ENCODE results near the gene IGF2.

The IGF2 gene

GRCh38 chr11:2092464-2092910 lies 46.7 kb downstream of the IGF2 start:
- no peaks in the 10 kb centered on the region for H3K36me3 ChIP-seq (ENCODE audit: control insufficient read depth, insufficient read depth, low read length)
- H3K4me3 ChIP-seq (ENCODE audit: low read length), result no peak overlapping the region
- H3K9ac ChIP-seq (ENCODE audit: low read length), result no peak overlapping the region
- H3K4me1 ChIP-seq (ENCODE audit: control insufficient read depth, insufficient read depth, low read length), result peaks cover 34% of the 10 kb centered on the region
- H3K9me3 ChIP-seq (ENCODE audit: control insufficient read depth, low read length), result no peaks in the 10 kb centered on the region
- peaks cover 8% of the 10 kb centered on the region for H3K27me3 ChIP-seq (ENCODE audit: control insufficient read depth, insufficient read depth, low read length)

- Histone ChIP-seq H3K27me3 (ENCODE audit: control insufficient read depth, insufficient read depth, low read length) (peaks cover 8% of the 10 kb centered on the region), H3K9ac (ENCODE audit: low read length) (no peak overlapping the region), H3K4me3 (ENCODE audit: low read length) (no peak overlapping the region), H3K36me3 (ENCODE audit: control insufficient read depth, insufficient read depth, low read length) (no peaks in the 10 kb centered on the region), H3K9me3 (ENCODE audit: control insufficient read depth, low read length) (no peaks in the 10 kb centered on the region), H3K4me1 (ENCODE audit: control insufficient read depth, insufficient read depth, low read length) (peaks cover 28% of the 10 kb centered on the region)
These were observed 47.3 kb downstream of the IGF2 start for GRCh38 chr11:2091786-2092463.

GRCh38 chr11:2091112-2091746 lies 48.0 kb downstream of the IGF2 start:
- no peaks in the 10 kb centered on the region for H3K9me3 ChIP-seq (ENCODE audit: control insufficient read depth, low read length)
- no peaks in the 10 kb centered on the region for H3K36me3 ChIP-seq (ENCODE audit: control insufficient read depth, insufficient read depth, low read length)
- H3K4me3 ChIP-seq (ENCODE audit: low read length), result no peak overlapping the region
- peaks cover 8% of the 10 kb centered on the region for H3K27me3 ChIP-seq (ENCODE audit: control insufficient read depth, insufficient read depth, low read length)
- H3K4me1 ChIP-seq (ENCODE audit: control insufficient read depth, insufficient read depth, low read length), result peaks cover 22% of the 10 kb centered on the region
- H3K9ac ChIP-seq (ENCODE audit: low read length), result no peak overlapping the region

GRCh38 chr11:2090172-2091111 lies 48.7 kb downstream of the IGF2 start:
- H3K4me3 ChIP-seq (ENCODE audit: low read length), result no peak overlapping the region
- H3K4me1 ChIP-seq (ENCODE audit: control insufficient read depth, insufficient read depth, low read length), result peaks cover 22% of the 10 kb centered on the region
- no peak overlapping the region for H3K9ac ChIP-seq (ENCODE audit: low read length)
- H3K36me3 ChIP-seq (ENCODE audit: control insufficient read depth, insufficient read depth, low read length), result no peaks in the 10 kb centered on the region
- no peaks in the 10 kb centered on the region for H3K9me3 ChIP-seq (ENCODE audit: control insufficient read depth, low read length)
- H3K27me3 ChIP-seq (ENCODE audit: control insufficient read depth, insufficient read depth, low read length), result peaks cover 8% of the 10 kb centered on the region

GRCh38 chr11:2089536-2090165 lies 49.5 kb downstream of the IGF2 start:
- Histone ChIP-seq H3K36me3 (ENCODE audit: control insufficient read depth, insufficient read depth, low read length) (no peaks in the 10 kb centered on the region), H3K4me3 (ENCODE audit: low read length) (no peak overlapping the region), H3K27me3 (ENCODE audit: control insufficient read depth, insufficient read depth, low read length) (peaks cover 8% of the 10 kb centered on the region), H3K9ac (ENCODE audit: low read length) (no peak overlapping the region), H3K4me1 (ENCODE audit: control insufficient read depth, insufficient read depth, low read length) (peaks cover 22% of the 10 kb centered on the region), H3K9me3 (ENCODE audit: control insufficient read depth, low read length) (no peaks in the 10 kb centered on the region)

- Histone ChIP-seq H3K9me3 (ENCODE audit: control insufficient read depth, low read length) (no peaks in the 10 kb centered on the region), H3K4me1 (ENCODE audit: control insufficient read depth, insufficient read depth, low read length) (peaks cover 22% of the 10 kb centered on the region), H3K27me3 (ENCODE audit: control insufficient read depth, insufficient read depth, low read length) (peaks cover 8% of the 10 kb centered on the region), H3K4me3 (ENCODE audit: low read length) (no peak overlapping the region), H3K36me3 (ENCODE audit: control insufficient read depth, insufficient read depth, low read length) (no peaks in the 10 kb centered on the region), H3K9ac (ENCODE audit: low read length) (no peak overlapping the region)
These were observed 50.2 kb downstream of the IGF2 start for GRCh38 chr11:2088746-2089535.

- H3K4me3 ChIP-seq (ENCODE audit: low read length), result no peak overlapping the region
- H3K9me3 ChIP-seq (ENCODE audit: control insufficient read depth, low read length), result no peaks in the 10 kb centered on the region
- no peaks in the 10 kb centered on the region for H3K36me3 ChIP-seq (ENCODE audit: control insufficient read depth, insufficient read depth, low read length)
- H3K27me3 ChIP-seq (ENCODE audit: control insufficient read depth, insufficient read depth, low read length), result peaks cover 3% of the 10 kb centered on the region
- H3K9ac ChIP-seq (ENCODE audit: low read length), result no peak overlapping the region
- H3K4me1 ChIP-seq (ENCODE audit: control insufficient read depth, insufficient read depth, low read length), result peaks cover 16% of the 10 kb centered on the region
These were observed 50.9 kb downstream of the IGF2 start for GRCh38 chr11:2088284-2088683.

GRCh38 chr11:2086239-2087040 lies 52.7 kb downstream of the IGF2 start:
- Histone ChIP-seq H3K9me3 (ENCODE audit: control insufficient read depth, low read length) (no peaks in the 10 kb centered on the region), H3K4me3 (ENCODE audit: low read length) (no peak overlapping the region), H3K27me3 (ENCODE audit: control insufficient read depth, insufficient read depth, low read length) (no peaks in the 10 kb centered on the region), H3K9ac (ENCODE audit: low read length) (no peak overlapping the region), H3K4me1 (ENCODE audit: control insufficient read depth, insufficient read depth, low read length) (no peaks in the 10 kb centered on the region), H3K36me3 (ENCODE audit: control insufficient read depth, insufficient read depth, low read length) (no peaks in the 10 kb centered on the region)

GRCh38 chr11:2085251-2086066 lies 53.7 kb downstream of the IGF2 start:
- H3K4me1 ChIP-seq (ENCODE audit: control insufficient read depth, insufficient read depth, low read length), result no peaks in the 10 kb centered on the region
- no peaks in the 10 kb centered on the region for H3K9me3 ChIP-seq (ENCODE audit: control insufficient read depth, low read length)
- no peaks in the 10 kb centered on the region for H3K27me3 ChIP-seq (ENCODE audit: control insufficient read depth, insufficient read depth, low read length)
- H3K9ac ChIP-seq (ENCODE audit: low read length), result no peak overlapping the region
- H3K36me3 ChIP-seq (ENCODE audit: control insufficient read depth, insufficient read depth, low read length), result no peaks in the 10 kb centered on the region
- H3K4me3 ChIP-seq (ENCODE audit: low read length), result no peak overlapping the region

GRCh38 chr11:2084721-2085120 lies 54.5 kb downstream of the IGF2 start:
- Histone ChIP-seq H3K36me3 (ENCODE audit: control insufficient read depth, insufficient read depth, low read length) (no peaks in the 10 kb centered on the region), H3K4me3 (ENCODE audit: low read length) (no peak overlapping the region), H3K4me1 (ENCODE audit: control insufficient read depth, insufficient read depth, low read length) (no peaks in the 10 kb centered on the region), H3K9me3 (ENCODE audit: control insufficient read depth, low read length) (no peaks in the 10 kb centered on the region), H3K9ac (ENCODE audit: low read length) (no peak overlapping the region), H3K27me3 (ENCODE audit: control insufficient read depth, insufficient read depth, low read length) (no peaks in the 10 kb centered on the region)
